ENCODE data around the gene GPR39.
"Not testable (repeated sequence)": the region's sequence is repeated elsewhere in the genome, so short reads cannot be mapped to it uniquely, and the experiment has no call there.

GPR39 gene

DNA sequence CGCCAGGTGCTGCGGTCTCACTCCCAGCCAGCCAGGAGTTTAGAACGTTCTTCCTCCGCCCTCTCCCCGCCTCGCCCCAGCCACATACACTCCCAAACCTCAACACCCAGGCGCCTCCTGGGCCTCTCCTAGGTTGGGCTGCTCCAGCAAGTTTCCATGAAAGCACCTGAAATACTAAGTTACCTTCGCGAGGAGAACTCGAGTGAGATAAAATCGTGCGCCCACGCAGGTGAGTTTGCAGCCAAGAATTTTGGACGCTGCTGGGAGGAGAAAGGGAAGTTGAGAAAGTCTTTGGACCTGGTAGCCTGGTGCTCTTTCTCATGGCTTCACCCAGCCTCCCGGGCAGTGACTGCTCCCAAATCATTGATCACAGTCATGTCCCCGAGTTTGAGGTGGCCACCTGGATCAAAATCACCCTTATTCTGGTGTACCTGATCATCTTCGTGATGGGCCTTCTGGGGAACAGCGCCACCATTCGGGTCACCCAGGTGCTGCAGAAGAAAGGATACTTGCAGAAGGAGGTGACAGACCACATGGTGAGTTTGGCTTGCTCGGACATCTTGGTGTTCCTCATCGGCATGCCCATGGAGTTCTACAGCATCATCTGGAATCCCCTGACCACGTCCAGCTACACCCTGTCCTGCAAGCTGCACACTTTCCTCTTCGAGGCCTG is at the start of gene GPR39:
Gene GPR39 (plus strand): TSS at position 83 of the 673 bp plus-strand sequence.
- DNase-seq (ENCODE audit: low read depth in 2 of 2, low spot score in 1 of 2), result no peak

DNA sequence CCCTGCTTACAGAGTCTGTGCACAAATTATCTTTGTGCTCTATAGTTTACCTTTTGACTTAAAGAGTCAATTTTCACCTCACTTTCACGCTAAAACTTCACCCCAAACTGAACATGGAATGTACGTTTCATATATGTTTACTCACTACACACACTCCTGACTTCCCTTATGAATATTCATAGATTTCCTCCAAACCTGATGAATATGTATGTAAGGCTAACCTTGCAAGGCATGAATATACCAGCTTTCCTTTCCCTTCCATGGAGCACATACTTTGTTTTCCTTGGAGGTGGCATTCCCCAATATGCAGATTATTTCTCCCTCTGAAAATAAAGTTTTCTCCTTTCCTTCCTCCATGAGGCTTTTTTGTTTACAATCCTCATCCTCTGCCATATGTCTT is 48.4 kb upstream of the GPR39 start:
- DNase-seq (ENCODE audit: low read depth in 2 of 2, low spot score in 1 of 2), result no peak

DNA sequence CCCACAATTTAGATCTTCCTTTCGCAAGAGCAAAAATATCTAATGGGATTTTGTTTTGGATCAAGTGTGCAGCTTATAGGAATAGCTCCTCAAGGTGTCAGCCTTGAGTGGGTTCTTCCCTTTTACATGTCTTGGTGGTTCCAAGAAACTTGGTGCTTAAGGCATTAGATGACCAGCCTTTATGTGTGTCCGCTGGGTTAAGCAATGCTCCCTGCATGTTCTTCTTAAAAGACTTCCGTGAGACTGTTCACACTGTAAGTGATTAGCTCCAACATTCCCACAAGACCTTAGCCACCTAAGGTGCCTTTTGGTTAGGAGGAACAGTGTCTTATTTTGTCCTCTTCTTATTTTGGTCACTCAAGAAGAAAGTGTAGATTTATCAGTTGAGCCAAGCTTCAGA is 44.3 kb upstream of the GPR39 start:
- no peak for DNase-seq (ENCODE audit: low read depth in 2 of 2, low spot score in 1 of 2)

DNA sequence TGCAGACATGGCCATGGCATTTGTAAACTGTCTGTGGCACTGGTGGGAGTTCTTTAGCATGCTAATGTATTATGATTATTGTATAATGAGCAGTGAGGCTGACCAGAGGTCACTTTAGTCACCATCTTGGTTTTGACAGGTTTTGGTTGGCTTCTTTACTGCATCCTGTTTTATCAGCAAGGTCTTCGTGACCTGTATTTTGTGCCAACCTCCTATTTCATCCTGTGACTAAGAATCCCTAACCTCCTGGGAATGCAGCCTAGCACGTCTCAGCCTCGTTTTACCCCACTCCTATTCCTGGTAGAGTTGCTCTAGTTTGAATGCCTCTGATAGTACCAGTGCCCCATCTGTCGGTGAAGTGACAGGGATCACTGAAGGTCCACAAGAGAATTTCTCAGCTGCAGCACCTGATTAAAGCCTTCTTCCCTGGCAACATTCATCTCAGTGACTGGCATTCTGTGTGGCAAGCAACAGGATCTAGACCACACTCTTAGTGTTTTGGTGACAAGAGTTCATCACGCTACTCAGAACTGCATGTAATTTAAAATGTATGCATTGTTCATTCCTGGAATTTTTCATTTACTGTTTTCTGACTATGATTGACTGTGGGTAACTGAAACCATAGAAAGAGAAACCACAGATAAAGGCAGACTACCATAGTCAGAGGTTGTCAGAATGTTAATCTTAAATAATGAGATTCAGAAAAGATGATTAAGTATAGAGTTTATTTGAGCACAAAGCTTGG is 43.0 kb upstream of the GPR39 start:
- DNase-seq (ENCODE audit: low read depth in 2 of 2, low spot score in 1 of 2), result no peak

- DNase-seq (ENCODE audit: low read depth in 2 of 2, low spot score in 1 of 2), result no peak
Observed at GRCh38 chr2:132374151-132374550, 42.5 kb upstream of the GPR39 start.

- DNase-seq (ENCODE audit: low read depth in 2 of 2, low spot score in 1 of 2), result no peak
Observed at GRCh38 chr2:132374551-132374950, 42.1 kb upstream of the GPR39 start.

GRCh38 chr2:132374961-132375360 is 41.6 kb upstream of the GPR39 start:
- DNase-seq (ENCODE audit: low read depth in 2 of 2, low spot score in 1 of 2), result no peak

DNA sequence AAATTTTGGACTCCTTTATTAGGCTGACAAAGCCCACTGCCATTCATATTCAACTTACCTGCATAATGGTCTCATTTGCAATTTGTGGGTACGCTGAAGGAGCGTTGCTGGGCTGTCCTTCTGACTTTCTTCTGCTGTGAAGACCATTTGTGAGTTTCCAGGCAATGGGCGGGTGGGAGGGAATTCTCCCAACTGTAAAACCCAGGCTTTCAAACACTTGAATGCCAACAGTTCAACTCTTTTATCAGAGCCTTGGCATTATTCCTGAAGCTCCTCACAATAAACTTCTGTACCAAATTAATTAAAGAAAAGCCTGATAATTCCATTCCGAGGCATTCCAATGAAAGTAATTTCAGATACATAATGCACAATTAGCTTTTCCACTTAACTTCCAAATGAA is 35.2 kb upstream of the GPR39 start:
- DNase-seq (ENCODE audit: low read depth in 2 of 2, low spot score in 1 of 2), result no peak

DNA sequence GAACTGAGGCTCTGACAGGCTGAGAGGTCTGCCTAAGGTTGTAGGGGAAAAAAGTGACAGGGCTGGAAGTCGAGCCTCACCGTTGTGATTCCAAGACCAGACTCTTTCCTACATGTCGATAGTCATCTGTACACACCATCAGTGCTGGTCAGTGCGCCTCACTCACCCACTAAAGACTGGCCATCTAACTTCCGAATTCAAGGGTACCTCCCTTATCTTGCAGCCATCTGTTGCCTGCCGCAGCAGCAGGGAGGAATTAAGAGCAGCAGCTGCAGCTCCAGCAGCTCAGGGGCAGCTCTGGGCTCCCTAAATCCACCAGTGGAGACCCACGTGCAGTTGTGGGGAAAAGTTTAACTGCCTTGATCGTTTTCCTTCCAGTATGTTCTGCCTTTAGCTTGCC is 32.6 kb upstream of the GPR39 start:
- no peak for DNase-seq (ENCODE audit: low read depth in 2 of 2, low spot score in 1 of 2)

- DNase-seq (ENCODE audit: low read depth in 2 of 2, low spot score in 1 of 2), result no peak
Observed at GRCh38 chr2:132384491-132385151, 32.0 kb upstream of the GPR39 start.

- DNase-seq (ENCODE audit: low read depth in 2 of 2, low spot score in 1 of 2), result no peak
Observed at GRCh38 chr2:132387126-132387525, 29.5 kb upstream of the GPR39 start.

GRCh38 chr2:132390076-132390475 is 26.5 kb upstream of the GPR39 start:
- DNase-seq (ENCODE audit: low read depth in 2 of 2, low spot score in 1 of 2), result no peak

DNA sequence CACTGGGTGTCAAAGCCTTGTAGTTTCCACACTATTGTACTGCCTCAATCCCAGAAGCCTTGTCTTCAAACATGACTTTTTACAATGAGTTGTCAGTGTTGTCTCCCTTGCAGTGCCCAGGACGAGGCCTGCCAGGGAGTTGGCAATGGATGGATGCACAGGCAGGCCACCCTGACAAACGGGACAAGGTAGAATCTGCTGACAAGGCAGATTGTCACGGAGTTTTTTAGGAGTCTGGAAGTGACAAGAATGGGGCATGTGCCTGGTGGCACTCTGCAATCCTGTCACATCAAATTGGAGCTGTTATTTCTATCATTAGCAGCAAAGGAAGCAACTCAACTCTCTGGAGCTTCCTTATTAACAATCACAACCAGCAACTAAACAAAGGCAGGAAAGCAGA is 25.2 kb upstream of the GPR39 start:
- DNase-seq (ENCODE audit: low read depth in 2 of 2, low spot score in 1 of 2), result no peak

- DNase-seq (ENCODE audit: low read depth in 2 of 2, low spot score in 1 of 2), result no peak
Observed at GRCh38 chr2:132392221-132392620, 24.4 kb upstream of the GPR39 start.

GRCh38 chr2:132392879-132393278 is 23.7 kb upstream of the GPR39 start:
- DNase-seq (ENCODE audit: low read depth in 2 of 2, low spot score in 1 of 2), result no peak

GRCh38 chr2:132397042-132397441 is 19.6 kb upstream of the GPR39 start:
- DNase-seq (ENCODE audit: low read depth in 2 of 2, low spot score in 1 of 2), result not testable (repeated sequence)

DNA sequence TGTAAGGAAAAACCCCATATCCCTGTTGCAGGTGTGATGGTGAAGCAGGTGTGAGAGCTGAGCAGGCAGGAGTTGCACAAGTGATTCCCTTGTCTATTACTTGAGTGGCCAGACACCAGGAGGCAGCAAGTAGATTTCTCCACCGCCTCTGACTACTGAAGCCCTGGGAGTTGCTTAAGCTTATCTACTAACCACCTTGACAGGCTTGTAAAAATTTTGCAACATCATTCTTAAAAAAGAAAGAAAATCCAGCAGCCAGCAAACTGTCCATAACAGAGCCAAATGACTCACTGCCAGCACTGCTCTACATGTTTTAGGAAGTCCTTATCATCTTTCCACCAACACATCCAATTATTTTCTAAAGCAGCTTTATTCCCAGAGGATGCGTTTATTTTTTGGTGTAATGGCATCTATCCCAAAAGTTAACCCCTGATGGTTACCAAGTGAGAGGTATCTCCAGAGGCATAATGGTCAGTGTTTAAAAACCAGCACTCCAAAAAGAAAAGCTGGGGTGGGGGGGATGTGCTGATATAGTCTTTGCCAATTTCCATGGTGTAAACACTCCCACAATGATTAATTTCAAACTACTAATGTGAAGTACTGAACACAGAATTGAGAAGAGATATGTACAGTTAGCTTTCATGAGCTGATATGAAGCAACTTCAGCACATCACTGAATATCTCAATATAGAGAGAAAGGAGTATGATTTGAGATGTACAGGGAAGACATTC is 16.3 kb upstream of the GPR39 start:
- DNase-seq (ENCODE audit: low read depth in 2 of 2, low spot score in 1 of 2), result no peak

DNA sequence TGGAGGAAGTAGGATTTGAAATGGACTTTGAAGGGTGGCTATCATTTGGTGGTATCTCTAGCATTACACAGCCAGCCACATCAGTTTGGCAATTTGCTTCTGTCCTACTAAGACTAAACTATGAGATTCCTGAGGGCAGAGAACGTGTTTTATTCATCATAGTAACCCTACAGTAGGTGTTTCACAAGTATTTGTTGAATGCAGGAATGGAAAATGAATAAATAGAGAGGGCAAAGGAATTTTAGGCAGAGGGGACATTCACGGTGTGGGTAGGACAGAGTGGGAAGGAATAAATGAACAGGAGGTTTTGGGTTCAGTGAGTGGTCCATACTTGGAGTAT is 15.7 kb upstream of the GPR39 start:
- no peak for DNase-seq (ENCODE audit: low read depth in 2 of 2, low spot score in 1 of 2)

DNA sequence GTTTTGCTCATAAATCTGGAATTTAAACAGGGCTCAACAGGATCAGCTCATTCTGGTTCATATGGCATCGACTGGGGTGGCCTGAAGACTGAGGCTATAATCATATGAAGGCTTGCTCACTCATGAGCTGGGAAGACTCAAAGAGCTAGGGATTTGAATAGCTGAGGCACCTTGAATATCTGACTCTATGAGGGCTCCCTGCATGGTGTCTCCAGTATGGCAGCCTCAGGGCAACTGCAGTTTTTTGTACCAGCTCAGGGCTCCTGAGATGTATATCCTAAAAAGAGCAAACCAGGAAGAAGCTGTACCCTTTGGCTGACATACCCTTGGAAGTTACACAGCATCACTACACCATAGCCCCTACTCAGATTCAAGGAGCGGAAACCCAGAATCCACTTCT is 15.3 kb upstream of the GPR39 start:
- DNase-seq (ENCODE audit: low read depth in 2 of 2, low spot score in 1 of 2), result no peak

- DNase-seq (ENCODE audit: low read depth in 2 of 2, low spot score in 1 of 2), result no peak
Observed at GRCh38 chr2:132403146-132403545, 13.5 kb upstream of the GPR39 start.

DNA sequence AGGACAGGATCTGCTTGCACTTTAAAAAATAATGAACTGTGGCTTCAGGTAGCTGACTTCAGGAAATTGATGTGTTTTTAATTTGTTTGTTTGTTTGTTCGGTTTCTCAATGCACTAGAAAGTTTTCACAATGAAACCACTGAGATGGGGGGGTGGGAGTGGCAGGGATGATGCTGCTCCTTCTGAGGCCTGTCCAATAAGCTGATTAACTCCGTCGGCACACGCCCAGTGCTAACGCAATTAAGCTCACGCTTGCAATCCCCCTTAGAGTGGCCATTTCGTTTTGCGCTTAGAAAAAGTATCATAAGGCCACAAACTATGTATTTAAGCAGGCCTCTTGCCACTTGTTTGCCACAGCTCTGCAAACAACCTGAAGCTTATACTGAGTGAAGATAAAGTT is 12.5 kb upstream of the GPR39 start:
- no peak for DNase-seq (ENCODE audit: low read depth in 2 of 2, low spot score in 1 of 2)

DNA sequence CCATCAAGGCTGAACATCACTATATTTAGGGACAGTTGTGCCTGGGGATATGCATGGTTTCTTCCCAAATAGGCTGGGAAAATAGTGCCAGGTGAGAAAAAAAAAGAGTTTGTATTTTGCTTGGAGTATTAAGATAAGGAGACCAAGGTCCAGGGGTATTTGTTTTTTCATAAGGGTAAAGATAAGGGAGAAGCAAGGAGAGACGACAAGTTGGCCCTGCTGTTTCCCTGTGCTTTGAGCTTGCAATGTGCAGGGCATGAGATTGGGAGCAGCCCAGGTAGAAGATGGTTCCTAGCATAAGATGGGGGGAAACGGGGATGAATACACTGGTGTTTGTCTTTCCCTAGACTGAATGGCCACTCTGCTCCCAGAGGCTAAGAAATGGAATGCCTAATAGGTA is 8.8 kb upstream of the GPR39 start:
- DNase-seq (ENCODE audit: low read depth in 2 of 2, low spot score in 1 of 2), result no peak

Measured in stimulated activated CD8-positive, alpha-beta memory T cell treated with anti-CD3 and anti-CD28 coated beads, Interleukin-4, amount 100 ng/mL, for 1 hour (primary cell).